IPS DF 4.7 (cell line): Measurements from ENCODE around the gene MAGI2.

Experiments used
- DNase-seq: peaks from one replicate; pipeline ENCODE4 v3.0.0-alpha.2; 2013; ENCODE audit warnings: low spot score; ENCODE audit errors: extremely low read depth

The MAGI2 gene

DNA sequence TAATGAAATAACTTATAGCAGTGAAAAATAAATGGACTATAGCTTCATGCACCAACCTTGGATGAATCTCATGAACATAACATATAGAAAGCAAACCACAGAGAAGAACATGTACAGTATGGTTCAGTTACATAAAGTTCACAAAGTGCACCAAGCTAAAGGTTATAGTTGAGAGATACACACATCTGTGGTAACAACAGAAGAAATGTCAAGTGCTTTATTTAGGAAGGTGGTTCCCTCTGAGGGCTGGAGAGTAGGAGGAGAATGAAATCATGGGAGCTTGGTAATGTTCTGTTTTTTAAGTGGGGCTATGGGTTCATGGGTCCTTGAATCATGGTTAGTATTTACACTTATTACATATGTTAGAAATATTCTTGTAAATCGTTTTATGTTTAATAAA lies 1331.6 kb downstream of the MAGI2 start:
- DNase-seq = no peak

GRCh38 chr7:78118470-78118869 lies 1335.0 kb downstream of the MAGI2 start:
- no peak for DNase-seq

DNA sequence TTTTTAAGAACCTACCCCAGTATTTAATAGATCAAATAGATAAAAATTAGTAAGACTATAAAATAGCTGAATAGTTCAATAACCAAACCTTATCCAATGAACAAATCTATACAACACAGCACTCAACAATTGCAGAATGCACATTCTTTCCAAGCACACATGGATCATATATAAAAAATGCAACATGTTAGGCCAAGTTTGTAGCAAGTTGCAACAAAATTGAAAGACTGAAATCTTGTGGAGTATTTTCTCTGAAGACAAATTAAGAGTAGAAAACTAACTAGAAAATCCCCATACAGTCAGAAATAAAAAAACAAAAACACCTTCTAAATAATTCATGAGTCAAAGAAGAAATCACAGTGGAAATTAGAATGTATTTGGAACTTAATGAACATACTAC lies 1337.6 kb downstream of the MAGI2 start:
- DNase-seq = no peak

DNA sequence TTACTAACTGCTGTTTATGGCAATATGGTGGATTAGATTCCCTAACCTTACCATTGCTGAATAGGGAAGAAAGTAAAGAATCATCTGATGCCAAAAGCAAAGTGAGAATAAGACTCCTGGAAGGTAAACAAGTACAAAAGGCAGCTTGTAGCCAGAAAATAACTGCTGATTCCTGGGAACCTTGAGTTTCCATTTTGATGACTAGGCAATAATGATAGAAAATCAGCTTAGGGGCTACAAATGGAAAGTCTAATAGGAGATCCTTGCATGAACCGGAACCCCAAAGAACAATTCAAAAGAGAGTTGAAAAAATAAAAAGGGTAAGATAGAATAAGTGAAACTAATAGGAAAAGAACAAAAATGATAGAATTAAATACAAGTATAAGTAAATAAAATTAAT lies 1338.5 kb downstream of the MAGI2 start:
- DNase-seq = no peak

- no peak for DNase-seq
These were observed 1341.0 kb downstream of the MAGI2 start for GRCh38 chr7:78112488-78112887.

GRCh38 chr7:78111386-78111785 lies 1342.1 kb downstream of the MAGI2 start:
- DNase-seq = no peak

- DNase-seq = no peak
These were observed 1350.0 kb downstream of the MAGI2 start for GRCh38 chr7:78103475-78103874.

DNA sequence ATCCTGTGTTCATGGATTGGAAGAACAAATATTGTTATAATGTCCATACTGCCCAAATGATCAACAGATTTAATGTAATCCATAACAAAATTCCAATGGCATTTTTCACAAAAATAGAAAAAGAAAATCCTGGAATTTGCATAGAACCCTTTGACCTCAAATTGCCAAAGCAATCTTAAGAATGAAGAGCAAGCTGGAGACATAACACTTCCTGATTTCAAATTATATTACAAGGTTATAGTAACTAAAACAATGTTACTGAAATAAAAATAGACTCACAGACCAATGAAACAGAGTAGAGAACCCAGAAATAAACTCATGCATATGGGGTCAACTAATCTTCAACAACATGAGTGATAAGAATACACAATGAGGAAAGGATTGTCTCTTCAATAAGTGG lies 1352.4 kb downstream of the MAGI2 start:
- DNase-seq = no peak

DNA sequence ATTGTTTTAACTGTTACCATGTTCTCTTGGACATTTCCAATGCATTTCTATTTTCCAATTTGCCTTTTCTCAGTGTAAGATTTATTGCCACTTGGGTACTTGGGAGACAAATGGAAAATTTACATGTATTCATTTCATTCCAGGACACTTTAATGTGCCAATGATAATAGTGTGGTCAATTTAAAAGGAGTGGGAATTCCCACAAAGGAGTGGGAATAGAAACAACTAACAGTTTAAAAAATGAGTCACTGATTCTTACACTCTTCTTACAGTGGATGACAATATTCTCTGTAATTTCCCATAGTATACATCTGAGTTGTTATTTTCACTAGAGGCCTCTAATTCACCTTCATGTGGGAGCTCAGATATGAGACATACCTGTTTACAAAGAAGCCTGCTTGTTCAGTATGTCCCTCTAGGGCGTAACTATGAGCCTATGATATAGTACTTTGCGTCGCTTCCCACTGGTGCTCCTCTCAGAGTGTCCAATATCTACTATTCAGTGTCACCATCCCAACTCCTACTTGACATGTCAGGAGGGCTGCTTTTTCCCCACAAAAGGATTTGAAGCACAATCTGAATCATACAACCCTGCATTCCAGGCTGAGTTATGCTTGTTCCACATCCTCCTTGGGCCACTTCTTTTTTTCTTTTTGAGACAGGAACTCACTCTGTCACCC lies 1353.6 kb downstream of the MAGI2 start:
- DNase-seq = no peak

- no peak for DNase-seq
These were observed 1357.9 kb downstream of the MAGI2 start for GRCh38 chr7:78095549-78095948.

DNA sequence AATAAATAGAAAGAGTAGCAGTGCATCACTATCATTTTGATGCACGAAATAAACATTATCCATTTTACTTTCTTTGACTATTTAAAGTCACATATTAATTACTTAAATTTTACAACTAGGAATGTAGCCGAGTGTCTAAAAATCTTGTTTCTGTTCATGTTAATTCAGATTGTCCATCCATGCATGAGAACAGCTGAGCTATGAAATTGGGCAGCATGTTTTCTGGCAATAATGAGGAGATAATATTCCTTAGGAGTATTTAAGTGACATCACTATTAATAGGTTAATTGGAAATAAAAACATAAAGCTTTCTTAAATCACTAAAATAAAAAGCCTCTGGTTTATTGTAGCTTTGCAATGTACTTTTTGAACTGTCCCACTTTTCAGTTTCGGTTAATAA lies 1361.1 kb downstream of the MAGI2 start:
- no peak for DNase-seq

DNA sequence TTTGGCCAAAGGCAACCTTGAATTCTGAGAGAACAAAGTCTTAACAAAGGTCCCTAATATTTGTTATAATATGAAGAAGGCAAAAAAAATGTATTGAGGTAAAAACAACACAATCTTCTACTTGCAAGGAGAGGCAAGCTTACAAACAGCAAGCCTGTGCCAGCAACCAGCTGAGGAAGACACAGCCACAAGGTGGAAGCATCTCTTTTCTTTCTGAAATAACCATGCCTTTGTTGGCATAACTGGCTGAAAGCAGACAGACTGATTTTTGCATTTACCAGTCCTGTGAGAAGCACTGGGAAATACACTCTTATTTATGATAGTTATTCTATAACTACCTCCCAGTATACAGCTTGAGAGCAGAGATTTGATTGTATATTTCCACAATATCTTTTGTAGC lies 1362.9 kb downstream of the MAGI2 start:
- no peak for DNase-seq

DNA sequence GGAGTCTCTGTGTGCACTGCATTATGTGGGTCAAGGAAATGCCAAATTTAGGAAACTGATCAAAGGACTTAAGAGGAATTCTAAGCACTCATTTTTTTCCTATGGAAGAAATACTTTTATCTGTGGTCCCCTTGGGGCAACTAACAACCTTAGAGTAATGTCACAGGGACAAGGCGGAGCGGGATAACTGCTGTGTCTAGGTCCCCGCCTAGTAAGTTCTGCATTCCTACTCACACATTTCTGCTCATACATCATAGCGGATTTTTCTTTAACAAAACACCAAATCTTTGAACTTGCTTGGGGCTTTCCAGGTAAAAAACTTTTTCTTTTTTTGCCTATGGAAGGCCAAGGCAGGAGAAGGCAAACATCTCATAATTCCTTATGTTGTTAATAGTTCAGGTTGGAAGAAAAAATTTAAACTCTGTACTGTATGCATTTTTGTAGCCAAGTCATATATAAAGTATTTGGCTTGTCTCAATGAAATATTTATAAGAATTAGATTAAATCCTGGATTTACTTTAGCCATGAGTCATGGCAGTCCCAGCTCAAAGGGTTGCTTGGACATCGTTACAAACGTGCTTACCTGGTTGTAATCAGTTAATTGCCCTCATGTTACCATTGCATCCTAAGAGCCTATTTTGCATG lies 1369.9 kb downstream of the MAGI2 start:
- no peak for DNase-seq

GRCh38 chr7:78082556-78082955 lies 1370.9 kb downstream of the MAGI2 start:
- no peak for DNase-seq

GRCh38 chr7:78081888-78082287 lies 1371.6 kb downstream of the MAGI2 start:
- DNase-seq = no peak

DNA sequence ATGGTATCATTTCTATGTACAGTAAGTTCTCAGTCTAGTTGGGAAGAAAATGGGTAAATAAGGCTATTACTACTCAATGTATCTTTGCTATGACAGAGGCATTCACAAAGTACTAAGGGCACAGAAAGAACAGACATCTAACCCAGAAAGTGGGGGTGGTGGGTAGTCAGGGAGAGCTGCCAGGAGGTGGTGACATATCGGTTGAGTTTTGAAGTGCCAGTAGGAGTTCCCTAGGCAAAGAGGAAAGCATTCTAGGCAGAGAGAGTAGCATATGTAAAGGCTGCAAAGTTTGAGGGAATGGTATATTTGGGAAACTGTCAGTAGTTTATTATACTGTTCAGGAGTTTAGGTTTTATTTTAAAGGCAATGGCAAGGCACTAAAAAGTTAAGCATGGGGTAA lies 1372.1 kb downstream of the MAGI2 start:
- DNase-seq = no peak

GRCh38 chr7:78080811-78081210 lies 1372.7 kb downstream of the MAGI2 start:
- no peak for DNase-seq

- no peak for DNase-seq
These were observed 1373.2 kb downstream of the MAGI2 start for GRCh38 chr7:78080241-78080640.

GRCh38 chr7:78074713-78075112 lies 1378.8 kb downstream of the MAGI2 start:
- DNase-seq = no peak

DNA sequence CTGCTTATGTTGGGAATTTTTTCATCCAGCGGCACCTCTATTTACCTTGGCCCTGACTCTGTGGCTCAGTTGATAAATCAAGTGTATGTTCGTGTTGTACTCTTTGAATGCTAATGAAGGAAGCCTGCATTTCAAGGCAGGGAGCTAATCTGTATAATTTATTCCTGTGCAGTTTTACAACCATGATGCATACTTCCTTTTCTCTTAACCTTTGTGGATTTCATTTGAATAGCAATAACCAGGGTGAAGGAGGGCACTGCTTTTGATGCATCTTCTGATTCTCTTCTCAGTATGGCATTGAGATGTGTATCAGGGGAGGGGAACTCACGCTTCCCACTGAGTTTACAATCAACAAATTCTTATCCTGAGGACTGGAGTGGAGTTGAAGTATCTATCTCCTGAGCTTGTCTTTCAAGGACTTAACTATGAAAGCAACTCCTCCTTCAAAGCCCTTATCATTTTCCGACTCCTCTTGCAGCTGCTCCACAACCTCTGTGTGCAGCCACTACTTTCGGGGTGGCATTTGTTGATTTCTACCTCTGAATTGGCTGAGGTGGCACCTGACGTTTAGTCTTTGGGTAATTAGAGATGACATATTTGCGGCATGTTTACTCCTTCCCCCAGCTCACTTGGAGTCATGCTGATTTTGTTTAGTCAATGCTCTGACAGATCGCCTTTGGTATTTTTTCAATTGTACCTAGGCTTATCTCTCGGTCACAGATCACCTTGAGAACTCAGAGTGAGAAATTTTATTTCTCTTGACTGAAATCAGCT lies 1379.7 kb downstream of the MAGI2 start:
- DNase-seq = no peak

GRCh38 chr7:78072201-78072590 lies 1381.3 kb downstream of the MAGI2 start:
- DNase-seq = no peak

- DNase-seq = no peak
These were observed 1381.8 kb downstream of the MAGI2 start for GRCh38 chr7:78071491-78072200.
